HG03354 (cell line): ENCODE measurements around the gene USP31.
"Not testable (repeated sequence)": the region's sequence is repeated elsewhere in the genome, so short reads cannot be mapped to it uniquely, and the experiment has no call there.

Source experiments
- ATAC-seq: cut with Tn5 transposase; IDR thresholded peaks from one replicate; pipeline ENCODE4 v1.9.1; 2021; ENCODE audit warnings: mild to moderate bottlenecking; ENCODE audit not compliant: unreplicated experiment, poor library complexity, severe bottlenecking

USP31 gene

GRCh38 chr16:23160574-23160973 is 11.3 kb upstream of the USP31 start:
- ATAC-seq, result no peak

- ATAC-seq, result no peak
Observed at GRCh38 chr16:23160082-23160481, 10.8 kb upstream of the USP31 start.

- no peak for ATAC-seq
Observed at GRCh38 chr16:23158114-23158513, 8.9 kb upstream of the USP31 start.

GRCh38 chr16:23156946-23157460 is 7.8 kb upstream of the USP31 start:
- ATAC-seq, result no peak

GRCh38 chr16:23156110-23156509 is 6.9 kb upstream of the USP31 start:
- no peak for ATAC-seq

GRCh38 chr16:23155445-23156049 is 6.3 kb upstream of the USP31 start:
- no peak for ATAC-seq

GRCh38 chr16:23152386-23153178 is 3.3 kb upstream of the USP31 start:
- no peak for ATAC-seq

- ATAC-seq, result no peak
Observed at GRCh38 chr16:23149993-23150364, 727 bp upstream of the USP31 start.

- ATAC-seq, result peak; percentile 48
Observed at GRCh38 chr16:23148513-23149266, 562 bp downstream of the USP31 start.

GRCh38 chr16:23148166-23148512 is 1.1 kb downstream of the USP31 start:
- no peak for ATAC-seq

- ATAC-seq, result no peak
Observed at GRCh38 chr16:23147666-23148065, 1.6 kb downstream of the USP31 start.

- no peak for ATAC-seq
Observed at GRCh38 chr16:23146877-23147601, 2.2 kb downstream of the USP31 start.

- no peak for ATAC-seq
Observed at GRCh38 chr16:23145608-23146007, 3.6 kb downstream of the USP31 start.

- ATAC-seq, result no peak
Observed at GRCh38 chr16:23145186-23145585, 4.1 kb downstream of the USP31 start.

GRCh38 chr16:23144393-23144792 is 4.9 kb downstream of the USP31 start:
- not testable (repeated sequence) for ATAC-seq

- no peak for ATAC-seq
Observed at GRCh38 chr16:23143391-23143790, 5.9 kb downstream of the USP31 start.

GRCh38 chr16:23141959-23142740 is 7.1 kb downstream of the USP31 start:
- ATAC-seq, result no peak

GRCh38 chr16:23141500-23141899 is 7.8 kb downstream of the USP31 start:
- ATAC-seq, result no peak

GRCh38 chr16:23141033-23141432 is 8.2 kb downstream of the USP31 start:
- ATAC-seq, result no peak
